Measurements from ENCODE around the gene NBDY. TPM values are rescaled to one million over a fixed set of nuclear protein-coding genes. Genes with fewer than 3 reads are reported as not detected.

NBDY gene
- total and polyA plus RNA-seq, 2 donors (not counting 3 experiments of a cell fraction or from before 2014, with no cell fraction given): 33.0 to 57.3 TPM

GRCh38 chrX:56763556-56764152 lies 34.6 kb downstream of the NBDY start:
- TF ChIP-seq GATA2 (IDR thresholded peaks at IDR 0.05; ENCODE audit: insufficient read depth, insufficient read length, low read depth, low read length) (no peak), POLR2A (IDR thresholded peaks at IDR 0.05; ENCODE audit: low read depth, low read length) (no peak), MYC (IDR thresholded peaks at IDR 0.05; ENCODE audit: low read depth, low read length) (no peak), EZH2 (IDR thresholded peaks at IDR 0.05; ENCODE audit: borderline replicate concordance, low read depth, low read length, severe bottlenecking) (no peak), POLR2AphosphoS5 (IDR thresholded peaks at IDR 0.05; ENCODE audit: insufficient read depth, low read depth, low read length) (no peak), JUN (IDR thresholded peaks at IDR 0.05; ENCODE audit: borderline replicate concordance, insufficient read depth, insufficient read length, low read depth) (no peak), FOS (IDR thresholded peaks at IDR 0.05; ENCODE audit: borderline replicate concordance, insufficient read depth, low read length) (no peak)
- TF ChIP-seq, protein P1, sequence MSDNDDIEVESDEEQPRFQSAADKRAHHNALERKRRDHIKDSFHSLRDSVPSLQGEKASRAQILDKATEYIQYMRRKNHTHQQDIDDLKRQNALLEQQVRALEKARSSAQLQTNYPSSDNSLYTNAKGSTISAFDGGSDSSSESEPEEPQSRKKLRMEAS (IDR thresholded peaks at IDR 0.05; ENCODE audit: insufficient read depth, insufficient read length): no peak
- TF ChIP-seq, protein P2, sequence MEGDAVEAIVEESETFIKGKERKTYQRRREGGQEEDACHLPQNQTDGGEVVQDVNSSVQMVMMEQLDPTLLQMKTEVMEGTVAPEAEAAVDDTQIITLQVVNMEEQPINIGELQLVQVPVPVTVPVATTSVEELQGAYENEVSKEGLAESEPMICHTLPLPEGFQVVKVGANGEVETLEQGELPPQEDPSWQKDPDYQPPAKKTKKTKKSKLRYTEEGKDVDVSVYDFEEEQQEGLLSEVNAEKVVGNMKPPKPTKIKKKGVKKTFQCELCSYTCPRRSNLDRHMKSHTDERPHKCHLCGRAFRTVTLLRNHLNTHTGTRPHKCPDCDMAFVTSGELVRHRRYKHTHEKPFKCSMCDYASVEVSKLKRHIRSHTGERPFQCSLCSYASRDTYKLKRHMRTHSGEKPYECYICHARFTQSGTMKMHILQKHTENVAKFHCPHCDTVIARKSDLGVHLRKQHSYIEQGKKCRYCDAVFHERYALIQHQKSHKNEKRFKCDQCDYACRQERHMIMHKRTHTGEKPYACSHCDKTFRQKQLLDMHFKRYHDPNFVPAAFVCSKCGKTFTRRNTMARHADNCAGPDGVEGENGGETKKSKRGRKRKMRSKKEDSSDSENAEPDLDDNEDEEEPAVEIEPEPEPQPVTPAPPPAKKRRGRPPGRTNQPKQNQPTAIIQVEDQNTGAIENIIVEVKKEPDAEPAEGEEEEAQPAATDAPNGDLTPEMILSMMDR (IDR thresholded peaks at IDR 0.05; ENCODE audit: extremely low read depth in 1 of 2, insufficient read depth in 1 of 2, low read depth in 1 of 2, low read length in 2 of 2): no peak
- H3K9me3 ChIP-seq (replicated peaks; ENCODE audit: control insufficient read depth, insufficient read depth, low read length): no peaks in the 10 kb centered on the region
- DNase-seq (ENCODE audit: low read depth, low spot score) (no peak), FAIRE-seq (no peak)
- BruUV-seq (replicated peaks): no TSS peak
- H3K4me3 ChIP-seq (replicated peaks in 1 of 3; ENCODE audit: insufficient read depth in 1 of 3, low read depth in 1 of 3, low read length in 3 of 3): no peak overlapping the region
- H3K27ac ChIP-seq (ENCODE audit: insufficient read depth, low read depth, low read length): no peak overlapping the region
- H2AFZ ChIP-seq (ENCODE audit: low read depth, low read length): no peak overlapping the region
- H4K20me1 ChIP-seq (replicated peaks; ENCODE audit: control insufficient read depth, extremely low read depth, insufficient read depth, low read length): no peaks in the 10 kb centered on the region
- ChIA-PET CTCF (interaction anchor here (0.5 to 2.8 kb wide), 3 partner anchors 167 to 214 kb away, joined by 4 to 15 read pairs (median 9); no protein-coding TSS in a partner anchor), POLR2A (no interaction called here)
- H3K4me1 ChIP-seq (ENCODE audit: control insufficient read depth, extremely low read depth, insufficient read depth, low read length): peaks cover 14% of the 10 kb centered on the region
- no peaks in the 10 kb centered on the region for H3K9me1 ChIP-seq (replicated peaks; ENCODE audit: control insufficient read depth, extremely low read depth, insufficient read depth, low read length)
- dilution Hi-C loops (cut with MboI; ENCODE audit: extremely low pct_ligation_motif_present, low sequenced_read_pairs) (no loop called here), intact Hi-C loops (cut with micrococcal nuclease) (no loop called here)
- H3K36me3 ChIP-seq (ENCODE audit: control insufficient read depth in 2 of 2, extremely low read depth in 1 of 2, insufficient read depth in 2 of 2, low read length in 2 of 2): peaks cover 0 to 4% of the 10 kb centered on the region in 2 experiments
- no peak overlapping the region for H3K9ac ChIP-seq (replicated peaks; ENCODE audit: extremely low read depth, insufficient read depth, low read length)
- no peaks in the 10 kb centered on the region for H3K27me3 ChIP-seq (ENCODE audit: control insufficient read depth in 2 of 2, insufficient read depth in 2 of 2, low read length in 2 of 2)
- H3K4me2 ChIP-seq (ENCODE audit: insufficient read depth, low read length): no peak overlapping the region
- H3K79me2 ChIP-seq (ENCODE audit: control insufficient read depth, insufficient read depth, low read length): peaks cover 3% of the 10 kb centered on the region
